ENCODE data around the gene MRPL33. TPM values are rescaled to one million over a fixed set of nuclear protein-coding genes. Genes with fewer than 3 reads are reported as not detected.

The MRPL33 gene
- total and polyA plus RNA-seq, 4 donors, result 85.0 to 347 (median 184) TPM

DNA sequence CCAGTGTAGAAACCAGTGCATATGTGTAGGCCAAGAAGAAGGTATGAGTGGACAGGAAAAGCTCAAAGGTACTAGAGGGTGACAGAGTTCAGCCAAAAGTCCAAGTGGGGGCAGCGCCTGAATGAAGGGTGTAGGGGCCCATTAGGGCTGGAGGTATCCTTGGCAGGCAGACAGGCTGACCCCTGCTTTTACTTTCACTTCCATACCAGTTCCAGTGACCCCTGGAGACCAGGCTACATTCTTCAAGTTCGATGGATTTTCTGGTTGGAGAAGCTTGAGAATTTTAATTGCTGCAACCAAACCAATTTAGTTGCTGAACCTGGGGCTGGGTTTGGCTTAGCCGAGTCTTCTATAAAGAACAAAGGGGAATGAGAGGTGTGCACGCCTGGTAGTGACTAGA, 42.3 kb upstream of the MRPL33 start:
- Histone ChIP-seq H3K9me3 (ENCODE audit: control insufficient read depth, low read length) (no peaks in the 10 kb centered on the region), H3K27me3 (ENCODE audit: control insufficient read depth in 1 of 2, insufficient read depth in 2 of 2, low read length in 1 of 2) (no peaks in the 10 kb centered on the region), H3K27ac (ENCODE audit: low read depth in 1 of 2, low read length in 2 of 2) (no peak overlapping the region), H3K4me3 (ENCODE audit: low read length in 2 of 2) (no peak overlapping the region), H3K4me1 (ENCODE audit: control insufficient read depth in 1 of 2, insufficient read depth in 2 of 2, low read length in 2 of 2) (no peaks in the 10 kb centered on the region), H3K36me3 (ENCODE audit: control insufficient read depth in 1 of 2, insufficient read depth in 2 of 2, low read length in 1 of 2) (no peaks in the 10 kb centered on the region)
- DNase-seq (no peak), ATAC-seq (ENCODE audit: low FRiP score) (no peak)
- intact Hi-C loops (cut with DNase I), result no loop called here
- 50 to 56% methylated on average over 4 of the region's 4 CpGs for WGBS, 2 donors

DNA sequence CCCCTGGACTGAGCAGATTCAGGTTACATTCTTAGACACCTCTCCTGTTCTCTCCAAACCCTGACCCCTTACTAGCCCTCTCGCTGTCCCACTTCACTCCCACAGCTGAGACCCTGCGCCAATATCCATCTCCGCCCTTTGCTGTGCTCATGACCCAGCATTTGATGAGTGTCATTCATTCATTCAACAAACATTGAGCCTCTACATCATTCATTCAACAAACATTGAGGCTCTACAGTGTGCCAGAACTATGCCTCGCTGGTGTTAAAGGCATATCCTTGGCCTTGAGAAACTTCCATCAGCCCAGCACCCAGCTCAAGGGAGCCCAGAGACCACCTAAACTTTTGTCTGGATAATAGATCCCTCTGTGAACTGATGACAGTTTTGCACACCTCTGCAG, 41.9 kb upstream of the MRPL33 start:
- Histone ChIP-seq H3K4me1 (ENCODE audit: control insufficient read depth in 1 of 2, insufficient read depth in 2 of 2, low read length in 2 of 2) (no peaks in the 10 kb centered on the region), H3K9me3 (ENCODE audit: control insufficient read depth, low read length) (no peaks in the 10 kb centered on the region), H3K27me3 (ENCODE audit: control insufficient read depth in 1 of 2, insufficient read depth in 2 of 2, low read length in 1 of 2) (no peaks in the 10 kb centered on the region), H3K4me3 (ENCODE audit: low read length in 2 of 2) (no peak overlapping the region), H3K36me3 (ENCODE audit: control insufficient read depth in 1 of 2, insufficient read depth in 2 of 2, low read length in 1 of 2) (no peaks in the 10 kb centered on the region), H3K27ac (ENCODE audit: low read depth in 1 of 2, low read length in 2 of 2) (no peak overlapping the region)
- ATAC-seq (ENCODE audit: low FRiP score) (no peak), DNase-seq (no peak)
- 97 to 98% methylated on average over 4 of the region's 4 CpGs for WGBS, 2 donors
- intact Hi-C loops (cut with DNase I), result no loop called here

DNA sequence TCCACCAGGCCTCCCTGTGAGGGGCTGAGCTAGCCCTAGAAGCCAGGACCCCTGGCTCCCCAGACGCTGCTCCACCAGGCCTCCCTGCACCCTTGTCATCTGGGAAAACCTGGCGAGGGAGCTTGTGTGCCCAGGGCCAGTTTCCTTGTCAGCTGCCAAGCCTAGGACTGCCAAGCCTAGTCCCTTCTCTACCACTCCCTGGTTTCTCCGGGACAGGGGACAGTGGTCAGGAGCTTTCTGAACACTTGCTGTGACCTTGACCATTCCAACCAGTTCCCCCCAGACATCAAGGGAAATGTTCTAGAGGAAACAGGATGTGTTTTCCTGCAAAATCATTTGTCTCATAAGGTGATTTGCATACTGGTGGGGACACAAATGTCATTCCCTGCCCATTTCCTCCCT, 41.3 kb upstream of the MRPL33 start:
- H3K27ac ChIP-seq (ENCODE audit: low read depth in 1 of 2, low read length in 2 of 2), result no peak overlapping the region
- DNase-seq, result no peak
- H3K4me1 ChIP-seq (ENCODE audit: control insufficient read depth in 1 of 2, insufficient read depth in 2 of 2, low read length in 2 of 2), result no peaks in the 10 kb centered on the region
- H3K4me3 ChIP-seq (ENCODE audit: low read length in 2 of 2), result no peak overlapping the region
- no peaks in the 10 kb centered on the region for H3K9me3 ChIP-seq (ENCODE audit: control insufficient read depth, low read length)
- ATAC-seq (ENCODE audit: low FRiP score), result no peak
- H3K36me3 ChIP-seq (ENCODE audit: control insufficient read depth in 1 of 2, insufficient read depth in 2 of 2, low read length in 1 of 2), result no peaks in the 10 kb centered on the region
- intact Hi-C loops (cut with DNase I), result no loop called here
- WGBS, 2 donors, result 14 to 19% methylated on average over 3 of the region's 3 CpGs
- H3K27me3 ChIP-seq (ENCODE audit: control insufficient read depth in 1 of 2, insufficient read depth in 2 of 2, low read length in 1 of 2), result no peaks in the 10 kb centered on the region

DNA sequence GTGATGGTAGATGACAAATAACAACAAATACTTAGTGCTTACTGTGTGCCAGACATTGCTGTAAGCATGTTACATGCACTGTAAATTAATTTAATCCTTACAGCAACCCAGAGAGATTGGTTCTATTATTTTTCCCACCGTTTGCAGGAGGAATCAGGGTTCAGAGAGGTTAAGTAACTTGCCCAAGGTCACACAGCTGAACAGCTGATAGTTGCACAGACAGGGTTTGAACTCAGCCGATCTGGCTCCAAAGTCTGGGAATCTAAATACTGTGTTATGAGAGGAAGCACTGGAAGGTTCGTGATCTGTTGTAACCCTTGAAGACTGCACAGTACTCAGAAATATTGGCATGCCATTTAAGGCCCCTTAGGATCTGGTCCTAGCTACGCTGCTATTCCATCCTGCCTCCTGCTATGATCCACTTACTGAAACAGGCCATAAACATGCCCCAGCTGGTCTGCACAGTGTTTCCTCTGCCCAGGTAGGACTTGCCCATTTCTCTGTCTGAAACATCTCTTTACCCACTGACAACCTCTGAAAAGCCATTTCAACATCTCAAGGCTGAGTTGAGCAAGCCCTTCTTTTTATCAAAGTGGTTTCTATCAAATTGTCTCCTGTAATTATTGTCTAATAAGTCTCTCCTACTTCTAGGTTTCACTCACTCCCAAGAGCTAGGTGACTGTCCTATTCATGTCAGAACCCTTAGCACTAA, 40.4 kb upstream of the MRPL33 start:
- WGBS, 2 donors, result 81 to 82% methylated on average over 4 of the region's 4 CpGs
- DNase-seq (no peak), ATAC-seq (ENCODE audit: low FRiP score) (no peak)

DNA sequence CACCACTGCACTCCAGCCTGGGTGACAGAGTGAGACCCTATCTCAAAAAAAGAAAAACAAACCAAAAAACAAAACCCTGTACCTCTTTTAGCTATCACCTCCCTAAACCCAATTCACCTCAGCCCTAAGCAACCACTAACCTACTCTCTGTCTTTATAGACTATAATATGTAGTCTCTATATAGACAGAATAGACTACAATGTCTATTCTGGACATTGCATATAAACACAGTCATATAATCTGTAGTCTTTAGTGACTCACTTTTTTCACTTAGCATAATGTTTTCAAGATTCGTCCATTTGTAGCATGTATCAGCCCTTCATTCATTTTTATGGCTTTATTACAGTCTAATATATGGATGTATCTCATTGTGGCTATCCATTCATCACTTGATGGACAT, 37.2 kb upstream of the MRPL33 start:
- DNase-seq, result no peak
- intact Hi-C loops (cut with DNase I), result no loop called here
- Histone ChIP-seq H3K4me3 (ENCODE audit: low read length in 2 of 2) (no peak overlapping the region), H3K9me3 (ENCODE audit: control insufficient read depth, low read length) (no peaks in the 10 kb centered on the region), H3K27me3 (ENCODE audit: control insufficient read depth in 1 of 2, insufficient read depth in 2 of 2, low read length in 1 of 2) (no peaks in the 10 kb centered on the region), H3K36me3 (ENCODE audit: control insufficient read depth in 1 of 2, insufficient read depth in 2 of 2, low read length in 1 of 2) (no peaks in the 10 kb centered on the region), H3K27ac (ENCODE audit: low read depth in 1 of 2, low read length in 2 of 2) (no peak overlapping the region), H3K4me1 (ENCODE audit: control insufficient read depth in 1 of 2, insufficient read depth in 2 of 2, low read length in 2 of 2) (no peaks in the 10 kb centered on the region)
- ATAC-seq (ENCODE audit: low FRiP score), result no peak
- 62 to 70% methylated on average over 1 of the region's 1 CpG for WGBS, 2 donors

More for the DNA sequence above, 40.4 kb upstream of the MRPL33 start:
- Histone ChIP-seq H3K4me1 (ENCODE audit: control insufficient read depth in 1 of 2, insufficient read depth in 2 of 2, low read length in 2 of 2) (no peaks in the 10 kb centered on the region), H3K27ac (ENCODE audit: low read depth in 1 of 2, low read length in 2 of 2) (no peak overlapping the region), H3K4me3 (ENCODE audit: low read length in 2 of 2) (no peak overlapping the region), H3K27me3 (ENCODE audit: control insufficient read depth in 1 of 2, insufficient read depth in 2 of 2, low read length in 1 of 2) (no peaks in the 10 kb centered on the region), H3K36me3 (ENCODE audit: control insufficient read depth in 1 of 2, insufficient read depth in 2 of 2, low read length in 1 of 2) (no peaks in the 10 kb centered on the region), H3K9me3 (ENCODE audit: control insufficient read depth, low read length) (no peaks in the 10 kb centered on the region)
- intact Hi-C loops (cut with DNase I), result no loop called here

DNA sequence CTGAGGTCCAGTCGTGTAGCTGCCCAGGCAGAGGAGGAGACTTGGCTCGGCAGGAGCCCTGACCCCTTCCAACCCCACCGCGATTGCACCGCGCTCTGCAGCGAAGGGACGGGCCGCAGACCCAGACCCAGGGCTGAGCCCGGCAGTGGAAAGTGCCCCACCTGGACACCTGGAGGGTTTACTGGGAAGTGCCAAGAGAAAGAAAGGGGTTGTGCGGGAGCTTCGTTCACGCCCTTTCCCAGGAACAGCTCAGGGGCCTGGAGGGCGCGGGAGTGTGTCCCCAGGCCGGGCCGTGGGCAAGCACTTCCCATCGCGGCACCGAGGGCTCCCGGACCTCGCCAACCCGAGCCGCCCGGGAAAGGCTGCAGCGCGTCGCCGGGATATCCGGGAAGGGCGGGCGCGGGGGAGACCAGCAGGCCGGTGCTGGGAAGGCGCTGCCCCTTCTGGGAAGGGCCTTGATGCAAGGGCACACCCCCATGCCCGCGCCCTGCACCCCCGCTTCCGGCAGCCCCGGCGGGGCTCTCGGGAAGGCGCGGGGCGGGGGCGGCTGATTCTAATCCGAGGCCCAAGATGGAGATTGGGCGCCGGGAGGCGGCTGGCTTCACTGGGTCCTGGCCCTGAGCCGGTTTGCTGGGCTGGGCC, 36.1 kb upstream of the MRPL33 start:
- peak overlapping the region; percentile 85 to 89 for H3K27ac ChIP-seq (ENCODE audit: low read depth in 1 of 2, low read length in 2 of 2)
- ATAC-seq (ENCODE audit: low FRiP score) (peak; percentile 96), DNase-seq (peak; percentile 93 to 95)
- no peaks in the 10 kb centered on the region for H3K9me3 ChIP-seq (ENCODE audit: control insufficient read depth, low read length)
- no peaks in the 10 kb centered on the region for H3K4me1 ChIP-seq (ENCODE audit: control insufficient read depth in 1 of 2, insufficient read depth in 2 of 2, low read length in 2 of 2)
- H3K27me3 ChIP-seq (ENCODE audit: control insufficient read depth in 1 of 2, insufficient read depth in 2 of 2, low read length in 1 of 2), result no peaks in the 10 kb centered on the region
- WGBS, 2 donors, result 1% methylated on average over 49 to 51 of the region's 51 CpGs
- intact Hi-C loops (cut with DNase I), result loop anchor here (1.0 to 5.0 kb wide), 2 partner anchors 9 to 37 kb away; partner anchors contain the start of gene MRPL33 (in 1 of the 2)
- H3K36me3 ChIP-seq (ENCODE audit: control insufficient read depth in 1 of 2, insufficient read depth in 2 of 2, low read length in 1 of 2), result no peaks in the 10 kb centered on the region
- H3K4me3 ChIP-seq (ENCODE audit: low read length in 2 of 2), result peak overlapping the region in 1 of 2 donors; percentile 1

DNA sequence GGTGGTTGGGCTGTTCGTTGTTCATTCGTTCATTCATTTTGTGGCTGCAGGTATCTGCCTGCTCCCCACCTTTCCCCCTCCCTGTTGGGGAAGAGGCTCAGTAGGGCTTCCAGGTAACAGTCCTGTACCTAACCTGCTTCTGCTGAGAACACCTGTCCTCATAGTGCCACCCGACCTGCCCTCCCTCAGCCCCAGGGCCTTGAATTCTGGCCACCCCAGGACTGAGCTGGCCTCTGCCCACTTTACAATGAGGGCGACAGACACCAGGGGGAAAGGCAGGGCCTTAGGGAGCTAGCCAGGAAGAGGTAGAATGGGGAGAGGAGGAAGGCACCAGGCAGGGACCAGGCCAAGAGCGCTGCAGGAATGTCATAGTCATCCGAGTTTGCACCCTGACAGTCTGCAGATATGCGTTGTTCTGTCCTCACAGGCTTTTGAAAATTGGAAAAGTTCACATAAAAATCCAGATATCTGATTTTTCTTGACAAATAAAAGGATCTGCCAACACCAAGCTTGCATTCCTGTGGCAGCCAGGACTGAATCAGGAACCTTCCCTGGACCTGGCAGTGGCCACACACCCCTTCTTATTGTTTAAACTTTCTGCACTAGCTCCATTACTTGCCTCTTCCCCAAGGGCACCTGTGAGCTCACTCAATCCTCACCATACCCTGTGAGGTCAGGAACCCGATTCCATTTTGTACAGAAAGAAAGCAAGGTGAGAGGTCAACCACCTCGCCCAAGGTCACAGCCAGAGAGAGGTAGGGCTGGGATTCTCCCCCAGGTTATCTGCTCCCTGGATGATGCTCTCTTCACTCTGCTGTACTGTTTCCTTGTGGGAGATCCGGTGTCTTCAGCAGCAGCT, 35.3 kb upstream of the MRPL33 start:
- Histone ChIP-seq H3K4me3 (ENCODE audit: low read length in 2 of 2) (no peak overlapping the region), H3K36me3 (ENCODE audit: control insufficient read depth in 1 of 2, insufficient read depth in 2 of 2, low read length in 1 of 2) (no peaks in the 10 kb centered on the region), H3K4me1 (ENCODE audit: control insufficient read depth in 1 of 2, insufficient read depth in 2 of 2, low read length in 2 of 2) (no peaks in the 10 kb centered on the region), H3K27ac (ENCODE audit: low read depth in 1 of 2, low read length in 2 of 2) (peak overlapping the region; percentile 69 to 85), H3K9me3 (ENCODE audit: control insufficient read depth, low read length) (no peaks in the 10 kb centered on the region), H3K27me3 (ENCODE audit: control insufficient read depth in 1 of 2, insufficient read depth in 2 of 2, low read length in 1 of 2) (no peaks in the 10 kb centered on the region)
- intact Hi-C loops (cut with DNase I), result loop anchor here in 1 of 2 donors (5.0 kb wide), 1 partner anchor 36 kb away; the partner anchor contains the start of gene MRPL33
- ATAC-seq (ENCODE audit: low FRiP score) (peak; percentile 36), DNase-seq (no peak)
- 74 to 77% methylated on average over 10 of the region's 10 CpGs for WGBS, 2 donors

DNA sequence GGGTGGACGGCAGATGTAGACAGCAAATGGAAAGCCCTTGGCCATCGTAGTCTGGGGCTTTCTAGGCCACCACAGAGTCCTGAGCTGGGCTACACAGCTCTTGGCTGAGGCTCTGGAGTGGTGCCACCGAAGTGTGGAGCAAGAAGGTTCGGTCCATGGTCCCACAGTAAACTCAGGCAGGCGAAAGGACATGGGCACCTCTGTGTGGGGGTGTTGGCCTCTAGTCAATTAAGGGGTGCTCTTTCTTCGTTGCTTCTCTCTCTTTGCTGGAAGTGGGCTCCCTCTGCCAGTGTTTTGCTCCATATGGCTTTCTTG, 34.7 kb upstream of the MRPL33 start:
- H3K27me3 ChIP-seq (ENCODE audit: control insufficient read depth in 1 of 2, insufficient read depth in 2 of 2, low read length in 1 of 2), result no peaks in the 10 kb centered on the region
- WGBS, 2 donors, result 94 to 97% methylated on average over 6 of the region's 6 CpGs
- H3K27ac ChIP-seq (ENCODE audit: low read depth in 1 of 2, low read length in 2 of 2), result peak overlapping the region in 1 of 2 donors; percentile 69
- DNase-seq, result no peak
- no peaks in the 10 kb centered on the region for H3K9me3 ChIP-seq (ENCODE audit: control insufficient read depth, low read length)
- H3K4me1 ChIP-seq (ENCODE audit: control insufficient read depth in 1 of 2, insufficient read depth in 2 of 2, low read length in 2 of 2), result no peaks in the 10 kb centered on the region
- intact Hi-C loops (cut with DNase I), result loop anchor here in 1 of 2 donors (5.0 kb wide), 1 partner anchor 35 kb away; the partner anchor contains the start of gene MRPL33
- H3K4me3 ChIP-seq (ENCODE audit: low read length in 2 of 2), result no peak overlapping the region
- ATAC-seq (ENCODE audit: low FRiP score), result peak; percentile 4
- no peaks in the 10 kb centered on the region for H3K36me3 ChIP-seq (ENCODE audit: control insufficient read depth in 1 of 2, insufficient read depth in 2 of 2, low read length in 1 of 2)
